T follicular helper cell (primary cell): ENCODE results near the gene CTIF.

Experiments used
- DNase-seq: peaks from one replicate; pipeline ENCODE4 v3.0.0-alpha.2; 2020; ENCODE audit warnings: low read depth

CTIF gene

DNA sequence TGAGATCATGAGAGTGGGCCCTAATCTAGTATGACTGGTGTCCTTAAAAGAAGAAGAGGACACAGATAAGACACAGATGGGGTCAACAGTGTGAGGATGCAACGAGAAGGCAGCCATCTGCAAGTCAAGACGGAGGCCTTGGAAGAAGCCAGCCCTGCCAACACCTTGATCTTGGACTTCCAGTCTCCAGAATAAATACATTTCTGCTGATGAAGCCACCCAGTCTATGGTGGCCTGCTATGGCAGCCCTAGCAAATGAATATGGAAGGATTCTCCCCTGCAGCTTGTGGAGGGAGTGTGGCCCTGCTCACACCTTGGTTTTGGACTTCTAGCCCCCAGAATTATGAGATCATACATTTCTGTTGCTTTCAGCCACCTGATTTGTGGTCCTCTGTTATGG lies 12.3 kb downstream of the CTIF start:
- DNase-seq, result no peak

- no peak for DNase-seq
Observed at GRCh38 chr18:48552130-48552529, 13.3 kb downstream of the CTIF start.

DNA sequence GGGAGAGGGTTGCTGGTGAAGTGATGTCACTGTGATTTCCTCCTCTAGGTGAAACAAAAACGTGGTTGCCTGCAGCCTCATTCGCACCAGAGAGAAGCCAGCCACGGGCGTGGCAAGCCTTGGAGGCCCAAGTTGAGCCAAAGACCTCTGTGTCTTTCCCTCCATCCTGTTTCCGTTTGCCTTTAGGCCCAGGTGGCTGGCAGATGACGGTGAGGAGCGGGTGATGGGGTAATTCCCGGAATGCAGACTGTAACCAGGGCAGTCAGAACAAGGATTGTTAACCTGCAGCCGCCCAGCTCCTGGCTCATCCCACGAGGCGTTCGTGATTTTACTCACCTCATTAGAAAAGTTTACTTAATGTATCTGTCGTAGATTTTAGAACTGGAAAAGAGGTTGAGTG lies 14.4 kb downstream of the CTIF start:
- DNase-seq, result no peak

DNA sequence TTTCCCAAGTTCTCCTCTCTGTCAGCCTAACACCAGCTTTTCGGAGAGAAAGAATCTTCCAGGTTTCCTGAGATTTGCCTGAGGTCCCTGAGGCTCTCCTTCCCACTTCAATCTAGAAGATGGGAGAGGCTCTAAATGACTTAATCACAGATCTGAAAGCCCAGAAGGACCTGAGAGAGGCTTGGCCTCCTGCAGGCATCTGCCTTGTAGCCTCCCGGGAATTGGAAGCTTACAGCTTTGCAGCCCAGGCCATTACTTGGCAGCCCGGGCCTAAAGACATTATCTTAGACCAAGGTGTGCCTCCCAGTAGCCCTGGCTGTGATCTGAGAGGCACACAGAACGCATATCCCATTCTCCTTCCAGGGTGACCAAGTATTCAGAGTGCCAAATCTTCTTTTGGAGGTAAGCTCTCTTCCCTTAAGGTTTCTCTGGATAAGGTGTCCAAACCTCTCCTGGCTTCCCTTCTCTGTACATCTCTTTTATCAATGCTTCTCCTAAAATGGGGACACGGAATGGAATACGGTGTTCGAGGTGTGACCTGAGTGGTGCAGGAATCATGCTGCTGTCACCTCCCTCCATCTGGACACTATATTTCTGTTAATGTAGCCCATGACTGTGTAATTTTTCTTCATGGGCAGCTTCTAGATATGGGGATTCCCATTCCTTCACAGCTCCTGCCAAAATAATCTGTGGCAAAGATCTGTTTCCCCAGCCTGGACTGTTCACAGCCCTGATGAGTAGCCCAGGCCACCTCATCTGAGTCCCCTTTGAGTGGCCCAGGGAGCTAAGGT lies 16.0 kb downstream of the CTIF start:
- no peak for DNase-seq

GRCh38 chr18:48555465-48555995 lies 16.7 kb downstream of the CTIF start:
- no peak for DNase-seq

- no peak for DNase-seq
Observed at GRCh38 chr18:48557640-48558174, 18.9 kb downstream of the CTIF start.

- no peak for DNase-seq
Observed at GRCh38 chr18:48558248-48558647, 19.4 kb downstream of the CTIF start.

GRCh38 chr18:48560491-48560890 lies 21.7 kb downstream of the CTIF start:
- no peak for DNase-seq

DNA sequence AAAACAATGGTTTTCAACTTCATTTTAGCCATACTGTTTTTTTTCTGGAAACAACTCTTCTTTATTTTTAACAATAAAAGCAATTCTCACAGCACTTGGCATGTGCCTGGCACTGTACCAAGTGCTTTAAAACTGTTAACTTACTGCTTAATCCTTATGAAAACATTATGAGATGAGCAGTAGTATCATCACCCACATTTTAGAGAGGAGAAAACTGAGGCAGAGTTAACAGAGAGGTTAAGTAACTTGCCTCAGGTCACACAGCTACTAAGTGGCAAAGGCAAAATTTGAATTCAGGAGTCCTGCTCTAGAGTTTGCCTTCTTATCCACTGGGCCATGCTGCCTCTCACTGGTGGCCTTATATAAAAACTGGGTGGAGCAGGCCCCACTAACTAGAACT lies 23.2 kb downstream of the CTIF start:
- no peak for DNase-seq

DNA sequence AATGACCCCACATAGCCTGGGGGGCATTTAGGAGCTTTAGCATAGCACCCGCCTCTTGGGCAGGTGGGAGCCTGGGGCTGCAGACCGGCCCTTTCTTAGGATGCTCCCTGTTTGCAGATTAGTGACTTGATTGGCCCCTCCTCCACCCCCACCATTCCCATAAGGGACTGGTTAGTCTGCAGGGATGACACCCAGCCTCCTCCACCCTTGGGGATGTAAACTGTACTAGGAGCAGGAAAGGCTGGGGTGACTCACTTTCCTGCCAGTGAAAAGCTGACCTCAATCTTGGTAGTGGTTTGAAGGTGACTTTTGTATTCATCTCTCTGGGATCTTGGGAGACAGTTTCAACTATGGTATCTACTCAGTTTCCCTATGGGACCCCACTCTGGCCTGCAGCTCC lies 24.2 kb downstream of the CTIF start:
- DNase-seq, result no peak

DNA sequence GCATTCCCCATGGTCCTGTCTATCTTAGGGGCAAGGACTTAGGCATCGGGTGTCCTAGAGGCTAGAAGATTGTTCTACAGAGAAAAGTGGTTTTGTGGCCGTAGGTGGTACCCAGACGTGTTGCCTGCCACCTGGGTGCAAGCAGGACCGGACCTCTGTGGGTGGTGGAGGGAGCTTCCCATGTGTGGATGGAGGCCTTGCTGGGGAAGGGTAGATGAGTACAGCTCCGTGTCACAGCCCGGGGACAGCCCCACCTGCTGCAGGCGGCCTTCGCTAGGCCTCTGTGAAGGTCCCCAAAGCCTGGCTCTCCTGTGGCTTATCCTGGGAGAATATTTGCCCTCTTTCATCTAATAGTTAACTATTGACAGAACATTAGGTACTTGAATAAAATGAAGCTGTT lies 25.3 kb downstream of the CTIF start:
- DNase-seq, result no peak

- no peak for DNase-seq
Observed at GRCh38 chr18:48565105-48565504, 26.3 kb downstream of the CTIF start.

DNA sequence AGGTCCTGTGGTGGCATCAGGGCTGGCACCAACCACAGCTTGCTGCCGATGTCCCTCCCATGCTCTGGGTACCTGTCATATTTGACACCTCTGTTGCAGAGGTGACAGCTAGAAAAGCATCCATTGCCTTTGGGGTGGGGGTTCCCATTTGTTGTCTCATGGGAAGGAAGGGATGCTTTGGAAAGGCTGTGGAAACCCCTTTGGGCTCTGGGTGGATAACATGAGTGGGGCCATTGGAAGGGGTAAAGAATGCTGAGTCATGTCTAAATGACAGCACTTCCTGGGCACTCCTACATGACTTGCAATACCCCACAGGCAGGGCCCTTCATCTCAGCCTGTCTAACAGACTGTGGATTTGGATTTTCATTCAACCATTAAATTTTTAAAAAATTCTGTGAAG lies 27.8 kb downstream of the CTIF start:
- DNase-seq, result no peak

- no peak for DNase-seq
Observed at GRCh38 chr18:48567388-48567787, 28.6 kb downstream of the CTIF start.

- DNase-seq, result no peak
Observed at GRCh38 chr18:48569139-48569914, 30.5 kb downstream of the CTIF start.

DNA sequence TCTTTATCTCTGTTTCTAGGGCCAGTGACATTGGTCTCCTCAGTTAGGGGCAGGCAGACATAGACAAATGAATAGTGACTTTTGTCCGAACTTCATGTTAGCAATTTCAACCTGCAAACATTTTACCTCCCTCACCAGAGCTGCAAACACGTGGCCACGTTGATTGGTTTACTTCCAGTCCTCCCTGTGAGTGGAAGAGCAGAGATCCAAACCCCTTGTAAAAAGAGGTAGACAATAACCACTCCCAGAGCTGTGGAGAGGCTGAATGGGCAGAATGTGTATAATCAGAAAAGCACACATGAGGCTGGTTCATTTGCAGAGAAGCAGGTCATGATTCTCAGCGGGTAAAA lies 31.1 kb downstream of the CTIF start:
- no peak for DNase-seq

DNA sequence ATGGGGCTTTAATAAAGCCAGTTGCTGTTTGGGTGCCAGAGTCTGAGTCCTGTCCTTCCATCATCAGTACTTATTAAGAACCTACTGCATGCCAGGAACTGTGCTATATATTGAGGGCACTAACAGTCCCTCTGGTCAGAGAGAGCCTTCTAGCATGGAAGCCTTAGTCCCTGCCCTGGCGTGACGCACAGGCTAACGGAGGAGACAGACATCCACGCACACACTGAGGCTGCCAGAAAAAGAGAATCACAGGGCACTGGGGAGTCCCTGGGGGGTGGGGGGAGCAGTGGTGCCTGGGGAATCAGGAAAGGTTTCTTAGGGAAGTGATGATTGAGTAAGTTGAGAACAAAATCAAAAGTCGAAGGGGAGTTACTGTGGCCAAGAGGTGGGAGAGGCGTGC lies 31.5 kb downstream of the CTIF start:
- no peak for DNase-seq

DNA sequence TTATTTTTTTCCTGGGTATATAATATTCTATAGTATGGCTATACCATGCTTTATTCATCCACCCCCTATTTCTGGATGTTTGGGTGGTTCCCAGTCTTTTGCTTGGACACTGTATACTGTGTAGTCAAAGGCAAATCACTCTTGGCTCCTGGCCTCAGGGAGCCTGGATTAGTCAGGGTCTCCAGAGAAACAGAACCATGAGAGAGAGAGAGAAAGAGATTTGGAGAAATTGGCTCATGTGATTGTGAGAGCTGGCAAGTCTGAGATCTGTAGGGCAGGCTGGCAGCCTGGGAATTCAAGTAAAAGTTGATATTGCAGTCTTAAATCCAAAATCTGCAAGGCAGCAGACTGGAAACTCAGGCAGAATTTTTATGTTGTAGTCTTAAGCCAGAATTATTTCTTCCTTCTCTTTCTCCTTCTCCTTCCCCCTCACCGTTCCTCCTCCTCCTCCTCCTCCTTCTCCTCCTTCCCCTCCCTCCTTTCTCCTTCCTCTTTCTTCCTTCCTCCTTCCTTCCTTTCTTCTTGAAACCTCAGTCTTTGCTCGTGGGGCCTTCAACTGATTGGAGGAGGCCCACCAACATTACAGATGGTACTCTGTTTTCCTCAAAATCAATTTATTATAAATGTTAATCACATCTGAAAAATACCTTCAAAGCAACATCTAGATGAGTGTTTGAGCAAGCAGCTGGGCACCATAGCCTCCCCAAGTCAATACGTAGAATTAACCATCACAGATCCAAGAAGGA lies 33.0 kb downstream of the CTIF start:
- DNase-seq, result no peak

DNA sequence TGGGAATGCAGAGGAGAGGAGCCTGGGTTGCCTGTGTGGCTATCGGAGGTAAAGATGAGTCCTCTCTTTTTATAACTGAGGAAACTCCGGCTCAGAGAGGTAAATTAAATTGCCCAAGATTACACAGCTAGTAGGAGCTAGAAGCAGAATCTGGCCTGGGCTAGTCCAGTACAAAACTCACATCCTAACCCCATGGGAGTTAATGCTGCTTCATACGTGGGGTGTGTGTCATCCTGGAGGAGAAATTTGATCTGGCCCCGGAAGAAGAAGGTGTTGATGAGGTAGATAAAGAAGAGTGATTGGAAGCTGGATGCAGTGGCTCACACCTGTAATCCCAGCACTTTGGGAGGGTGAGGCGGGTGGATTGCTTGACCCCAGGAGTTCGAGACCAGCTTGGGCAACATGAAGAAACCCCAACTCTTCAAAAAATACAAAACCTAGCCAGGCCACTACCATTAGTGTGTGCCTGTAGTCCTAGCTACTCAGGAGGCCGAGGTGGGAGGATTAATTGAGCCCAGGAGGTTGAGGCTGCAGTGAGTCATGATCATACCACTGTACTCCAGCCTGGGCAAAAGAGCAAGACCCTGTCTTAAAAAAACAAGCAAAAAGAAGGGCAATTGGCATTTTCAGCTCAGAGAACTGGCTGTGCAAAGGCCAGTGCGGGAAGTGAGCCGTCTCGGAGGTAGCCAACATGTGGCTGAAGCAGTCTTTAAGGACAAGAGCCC lies 33.7 kb downstream of the CTIF start:
- DNase-seq, result no peak

- DNase-seq, result no peak
Observed at GRCh38 chr18:48573632-48574283, 34.9 kb downstream of the CTIF start.

- DNase-seq, result no peak
Observed at GRCh38 chr18:48574667-48575300, 36.0 kb downstream of the CTIF start.
